IMR-90 (cell line): ENCODE data around the gene ARHGAP19. TPM values are rescaled to one million over a fixed set of nuclear protein-coding genes. Genes with fewer than 3 reads are reported as not detected.

Experiments
- ATAC-seq: fragments of 200-7000 bp; cut with Tn5 transposase; 2 replicates; pipeline ENCODE4 v1.9.1; 2020; ENCODE audit warnings: low read depth, mild to moderate bottlenecking, moderate library complexity
- BruUV-seq: library from RNA; stranded (reverse); fragments of 400-500 nt; replicated peaks from 2 replicates; lab custom pipeline; 2021; lab: Mats Ljungman, UMichigan
- CTCF ChIA-PET: fragments of 300-600 bp; formaldehyde crosslinking; extraction: SDS; loops from one replicate; lab custom pipeline; 2021; ENCODE audit warnings: antibody characterized with exemption; lab: Yijun Ruan, JAX
- POLR2A ChIA-PET: fragments of 300-600 bp; sonication (Branson Sonifier 250); formaldehyde crosslinking; loops from one replicate; lab custom pipeline; 2022; ENCODE audit warnings: antibody characterized with exemption; ENCODE audit not compliant: unreplicated experiment; lab: Charles Lee
- DNase-seq: peaks from one replicate; pipeline ENCODE4 v3.0.0; 2013
- H2AFZ ChIP-seq: replicated peaks from 2 replicates; pipeline ENCODE3; 2013; ENCODE audit warnings: low read length, mild to moderate bottlenecking; ENCODE audit not compliant: poor library complexity
- H2AK5ac ChIP-seq: 2 replicates; pipeline ENCODE4 v1.6.1; 2013; ENCODE audit warnings: low read depth, low read length, inconsistent platforms
- H2AK9ac ChIP-seq: replicated peaks from 2 replicates; pipeline ENCODE3; 2013; ENCODE audit warnings: mild to moderate bottlenecking, low read depth, low read length, moderate library complexity; ENCODE audit not compliant: poor library complexity
- H2BK120ac ChIP-seq: 2 replicates; pipeline ENCODE4 v1.6.1; 2013; ENCODE audit warnings: low read depth, low read length, inconsistent platforms
- H2BK15ac ChIP-seq: 3 replicates; pipeline ENCODE4 v1.6.1; 2013; ENCODE audit warnings: low read depth, low read length, inconsistent platforms
- H2BK20ac ChIP-seq: 2 replicates; pipeline ENCODE4 v1.6.1; 2013; ENCODE audit warnings: low read depth, mild to moderate bottlenecking, inconsistent platforms, low read length, moderate library complexity
- H2BK5ac ChIP-seq: 2 replicates; pipeline ENCODE4 v1.6.1; 2013; ENCODE audit warnings: mild to moderate bottlenecking, low read depth, low read length, inconsistent platforms; ENCODE audit not compliant: poor library complexity, severe bottlenecking
- H3K14ac ChIP-seq: replicated peaks from 2 replicates; pipeline ENCODE4 v1.6.1; 2013; ENCODE audit warnings: low read depth, low read length, inconsistent platforms
- H3K18ac ChIP-seq: 2 replicates; pipeline ENCODE4 v1.6.1; 2013; ENCODE audit warnings: low read depth, low read length, control low read depth
- H3K23ac ChIP-seq: 2 replicates; pipeline ENCODE4 v1.6.1; 2013; ENCODE audit warnings: low read depth, low read length, inconsistent platforms
- H3K27ac ChIP-seq: 2 replicates; pipeline ENCODE4 v1.5.1; 2013; ENCODE audit warnings: mild to moderate bottlenecking, control low read depth, low read length; ENCODE audit not compliant: insufficient read depth
- H3K27me3 ChIP-seq: 2 replicates; pipeline ENCODE4 v1.6.1; 2013; ENCODE audit warnings: low read length; ENCODE audit not compliant: control insufficient read depth, insufficient read depth
- H3K36me3 ChIP-seq: 2 replicates; pipeline ENCODE4 v1.6.1; 2013; ENCODE audit warnings: low read length, mixed read lengths; ENCODE audit not compliant: control insufficient read depth, insufficient read depth
- H3K4ac ChIP-seq: 2 replicates; pipeline ENCODE4 v1.6.1; 2013; ENCODE audit warnings: low read depth, low read length, inconsistent platforms
- H3K4me1 ChIP-seq: 2 replicates; pipeline ENCODE4 v1.6.1; 2013; ENCODE audit warnings: low read length, mixed read lengths; ENCODE audit not compliant: control insufficient read depth, insufficient read depth
- H3K4me2 ChIP-seq: 2 replicates; pipeline ENCODE4 v1.6.1; 2013; ENCODE audit warnings: low read depth, mild to moderate bottlenecking, control low read depth, low read length, moderate library complexity
- H3K4me3 ChIP-seq: 2 replicates; pipeline ENCODE4 v1.5.1; 2013; ENCODE audit warnings: low read depth, mild to moderate bottlenecking, control low read depth, low read length, moderate library complexity; ENCODE audit not compliant: insufficient read depth
- H3K56ac ChIP-seq: 2 replicates; pipeline ENCODE4 v1.6.1; 2013; ENCODE audit warnings: low read length, inconsistent platforms; ENCODE audit not compliant: insufficient read depth; ENCODE audit errors: extremely low read depth
- H3K79me1 ChIP-seq, 2 experiments: 2 replicates each; pipeline ENCODE4 v1.6.1; 2013; ENCODE audit warnings: low read length in 2 of 2, inconsistent platforms in 1 of 2, low read depth in 1 of 2
- H3K9ac ChIP-seq: 2 replicates; pipeline ENCODE4 v1.6.1; 2013; ENCODE audit warnings: low read depth, low read length, control low read depth
- H3K9me1 ChIP-seq: 2 replicates; pipeline ENCODE4 v1.6.1; 2013; ENCODE audit warnings: low read length, inconsistent platforms; ENCODE audit not compliant: insufficient read depth
- H3K9me3 ChIP-seq: 2 replicates; pipeline ENCODE4 v1.6.1; 2013; ENCODE audit warnings: low read length; ENCODE audit not compliant: control insufficient read depth, insufficient read depth
- H4K20me1 ChIP-seq: 2 replicates; pipeline ENCODE4 v1.6.1; 2013; ENCODE audit warnings: low read length, inconsistent platforms; ENCODE audit not compliant: insufficient read depth
- H4K5ac ChIP-seq: 2 replicates; pipeline ENCODE4 v1.6.1; 2013; ENCODE audit warnings: mild to moderate bottlenecking, low read depth, low read length, control low read depth
- H4K8ac ChIP-seq, 2 experiments: 2 replicates each; pipeline ENCODE4 v1.6.1; 2013; ENCODE audit warnings: low read depth in 2 of 2, low read length in 2 of 2, control low read depth in 1 of 2, inconsistent platforms in 1 of 2
- H4K91ac ChIP-seq: 2 replicates; pipeline ENCODE4 v1.6.1; 2013; ENCODE audit warnings: low read depth, low read length, inconsistent platforms; ENCODE audit not compliant: insufficient read depth
- CEBPB ChIP-seq: IDR thresholded peaks from 2 replicates; pipeline ENCODE4 v1.6.1; 2012; ENCODE audit warnings: low read depth, low read length, improper control_type of control experiment
- CTCF ChIP-seq: conservative IDR thresholded peaks from 2 replicates; pipeline ENCODE4 v1.5.1; 2012; ENCODE audit warnings: mild to moderate bottlenecking, low read depth, low read length, improper control_type of control experiment
- MAFK ChIP-seq: IDR thresholded peaks from 2 replicates; pipeline ENCODE4 v1.6.1; 2012; ENCODE audit warnings: low read depth, low read length, improper control_type of control experiment
- MXI1 ChIP-seq: IDR thresholded peaks from 2 replicates; pipeline ENCODE4 v1.6.1; 2012; ENCODE audit warnings: low read depth, mild to moderate bottlenecking, low read length, moderate library complexity, borderline replicate concordance
- POLR2A ChIP-seq: IDR thresholded peaks from 2 replicates; pipeline ENCODE4 v1.6.1; 2012; ENCODE audit warnings: mild to moderate bottlenecking, low read depth, low read length
- RAD21 ChIP-seq: IDR thresholded peaks from 2 replicates; pipeline ENCODE4 v1.6.1; 2012; ENCODE audit warnings: low read length, improper control_type of control experiment
- USF2 ChIP-seq: fragments of 150-350 bp; IDR thresholded peaks from 2 replicates; pipeline ENCODE4 v1.6.1; 2017; ENCODE audit warnings: mild to moderate bottlenecking, antibody characterized with exemption, low read length, low read depth
- WGBS, 2 experiments: methylation state at CpG; one replicate each; pipeline versions ENCODE4 v1.1.5 to v1.1.7; 2013; ENCODE audit warnings: missing lambda C conversion rate in 2 of 2; ENCODE audit not compliant: insufficient read length in 1 of 2; ENCODE audit errors: extremely low coverage in 2 of 2; 5-methylcytosine and 5-hydroxymethylcytosine counted together
- dilution Hi-C: fragments of 300-500 bp; cut with HindIII; formaldehyde crosslinking; loops from one replicate; pipeline ENCODE4 v1.14.3; 2018; ENCODE audit warnings: low sequenced_read_pairs; ENCODE audit not compliant: unreplicated experiment
- in situ Hi-C: fragments of 300-500 bp; cut with MboI; formaldehyde crosslinking; loops from 3 replicates; pipeline ENCODE4 v1.14.3; 2019; ENCODE audit warnings: low sequenced_read_pairs, inconsistent platforms, mixed read lengths
- intact Hi-C: fragments of 100-400 bp; cut with micrococcal nuclease; formaldehyde crosslinking; loops from 2 replicates; pipeline ENCODE4 v1.10.0; 2022
- polyA plus RNA-seq, 3 experiments: library from polyadenylated mRNA; depleted of rRNA; stranded (reverse); fragments of >200 nt; gene quantifications; 2 replicates each; pipeline ENCODE4 v1.2.3, GENCODE V29; 2012; ENCODE audit warnings: low replicate concordance in 1 of 3
- total RNA-seq: library from RNA; depleted of rRNA; stranded (reverse); fragments of >200 nt; gene quantifications from 2 replicates; pipeline ENCODE4 v1.2.3, GENCODE V29; 2012

ARHGAP19 gene
- total and polyA plus RNA-seq, 2 of the 4 experiments (the other 2 are of a cell fraction), result 6.3 to 7.0 TPM

- CTCF ChIA-PET, result no interaction called here
- in situ Hi-C loops, result no loop called here
- DNase-seq, result no peak
Observed at GRCh38 chr10:97273700-97274099, 18.7 kb downstream of the ARHGAP19 start.

More at GRCh38 chr10:97273700-97274099, 18.7 kb downstream of the ARHGAP19 start:
- Histone ChIP-seq H3K9ac (no peak overlapping the region), H2AFZ (no peak overlapping the region), H3K27me3 (no peaks in the 10 kb centered on the region), H4K20me1 (no peaks in the 10 kb centered on the region), H3K79me1 (peaks cover 11 to 22% of the 10 kb centered on the region in 2 experiments; a peak in 3 of 4 replicates), H3K4ac (no peak overlapping the region), H3K18ac (no peak overlapping the region), H3K14ac (no peak overlapping the region), H4K91ac (no peak overlapping the region), H4K8ac (no peak overlapping the region), H3K9me3 (no peaks in the 10 kb centered on the region), H3K56ac (no peak overlapping the region), H3K4me3 (no peak overlapping the region), H3K4me1 (peaks cover 3% of the 10 kb centered on the region; the same call in 1 of the 2 replicates), H2BK15ac (no peak overlapping the region), H3K36me3 (no peaks in the 10 kb centered on the region), H3K4me2 (no peak overlapping the region), H3K27ac (no peak overlapping the region), H2AK9ac (no peak overlapping the region), H3K23ac (no peak overlapping the region), H4K5ac (no peak overlapping the region), H2AK5ac (no peak overlapping the region), H3K9me1 (no peaks in the 10 kb centered on the region), H2BK20ac (no peak overlapping the region), H2BK120ac (no peak overlapping the region), H2BK5ac (no peak overlapping the region)
- dilution Hi-C loops (no loop called here), intact Hi-C loops (no loop called here)
- BruUV-seq, result no TSS peak
- WGBS, 2 experiments, result no CpG with 5 or more reads among the region's 3 CpGs
- ATAC-seq, result no peak
- POLR2A ChIA-PET, result no interaction called here
- TF ChIP-seq CEBPB, result no peak
- no peak for TF ChIP-seq USF2
- TF ChIP-seq MXI1, result no peak
- no peak for TF ChIP-seq RAD21
- no peak for TF ChIP-seq MAFK
- no peak for TF ChIP-seq CTCF
- no peak for TF ChIP-seq POLR2A
